AML-193 (cell line): ENCODE data around the gene GMFB.

Experiments used
- DNase-seq, 2 experiments: peaks; one replicate each; lab custom pipeline; 2025; lab: John Stamatoyannopoulos, UW

Gene GMFB

GRCh38 chr14:54425537-54426274, 63.1 kb downstream of the GMFB start:
- DNase-seq = no peak

- DNase-seq = no peak
Measured at GRCh38 chr14:54425068-54425467, 63.7 kb downstream of the GMFB start.
